RCC 7860 (cell line): ENCODE data around the gene C10orf67.
"Not testable (repeated sequence)": the region's sequence is repeated elsewhere in the genome, so short reads cannot be mapped to it uniquely, and the experiment has no call there.

ENCODE experiments used
- DNase-seq: peaks from one replicate; pipeline ENCODE4 v3.0.0-alpha.2; 2015; ENCODE audit warnings: low spot score
- FAIRE-seq: peaks from 2 replicates; lab custom pipeline; 2012; peaks lifted over from hg19 to GRCh38; lab: Jason Lieb, UNC

The C10orf67 gene

DNA sequence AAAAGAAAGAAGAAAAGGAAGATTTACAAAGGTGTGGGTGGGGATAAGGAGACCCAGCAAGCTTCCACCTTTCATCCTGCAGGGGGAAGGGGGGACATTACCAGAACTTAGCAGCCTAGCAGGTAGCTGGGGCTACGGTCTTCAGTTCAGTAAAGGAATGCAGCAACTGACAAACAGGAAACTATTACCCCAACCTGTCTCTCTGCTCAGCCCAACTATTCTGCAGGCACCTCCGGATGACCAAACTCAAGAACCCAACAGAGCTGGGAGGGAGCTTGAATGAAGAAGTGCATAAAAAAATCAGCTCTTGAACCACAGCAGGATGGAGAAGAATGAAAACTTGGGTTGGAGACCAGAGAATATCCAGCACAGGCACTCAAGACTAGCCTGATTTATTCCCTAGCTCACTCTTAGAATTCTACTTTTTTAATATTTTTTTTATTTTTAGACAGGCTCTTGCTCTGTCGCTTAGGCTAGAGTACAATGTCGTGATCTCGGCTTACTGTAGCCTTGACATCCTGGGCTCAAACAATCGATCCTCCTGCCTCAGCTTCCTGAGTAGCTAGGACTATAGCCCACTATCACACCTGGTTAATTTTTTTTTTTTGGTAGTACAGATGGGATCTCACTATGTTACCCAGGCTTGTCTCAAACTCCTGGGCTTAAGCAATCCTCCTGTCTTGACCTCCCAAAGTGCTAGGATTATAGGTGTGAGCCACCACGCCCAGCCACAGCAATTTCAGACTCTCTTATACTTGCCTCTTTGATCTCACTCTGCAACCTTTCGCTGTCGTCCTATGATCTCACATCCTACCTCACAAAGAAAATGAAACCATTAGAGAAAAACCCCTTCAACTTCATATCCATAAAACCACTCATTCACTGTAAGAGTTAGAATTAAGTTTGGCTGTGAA is 18.5 kb upstream of the C10orf67 start:
- no peak for FAIRE-seq
- DNase-seq, result no peak

DNA sequence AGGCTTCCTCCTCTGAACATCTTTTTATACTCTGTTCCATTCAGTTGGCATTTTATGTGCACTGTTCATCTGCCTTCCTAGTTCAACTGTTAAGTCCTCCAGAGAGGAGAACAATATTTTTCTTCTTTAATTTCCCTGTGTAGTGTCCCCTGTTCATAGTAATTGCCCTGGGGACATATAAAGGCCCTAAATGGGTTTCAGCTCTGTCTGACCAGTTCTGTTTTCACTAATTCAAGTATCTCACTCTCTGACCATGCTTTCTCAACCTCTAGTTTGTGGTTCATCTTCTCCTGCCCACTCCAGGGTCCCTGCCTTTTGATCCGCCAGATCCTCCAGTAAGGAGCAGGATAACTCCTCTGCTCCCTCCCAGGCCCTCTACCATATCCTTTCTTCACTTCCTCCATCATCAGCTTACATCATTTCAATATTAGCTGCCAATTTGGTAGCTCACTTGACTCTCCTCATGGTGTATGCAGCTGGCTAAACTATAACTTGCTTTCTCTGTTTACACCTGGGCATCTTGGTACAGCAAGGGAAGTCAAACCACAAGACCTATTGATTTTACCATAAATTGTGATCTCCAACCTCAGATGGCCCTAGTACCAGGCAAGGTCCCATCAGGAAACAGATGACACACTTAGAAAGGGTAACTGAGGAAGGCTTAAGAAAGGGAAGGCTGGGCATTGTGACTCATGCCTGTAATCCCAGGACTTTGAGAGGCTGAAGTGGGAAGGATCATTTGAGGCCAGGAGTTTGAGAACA is 17.7 kb upstream of the C10orf67 start:
- FAIRE-seq (no peak), DNase-seq (no peak)

DNA sequence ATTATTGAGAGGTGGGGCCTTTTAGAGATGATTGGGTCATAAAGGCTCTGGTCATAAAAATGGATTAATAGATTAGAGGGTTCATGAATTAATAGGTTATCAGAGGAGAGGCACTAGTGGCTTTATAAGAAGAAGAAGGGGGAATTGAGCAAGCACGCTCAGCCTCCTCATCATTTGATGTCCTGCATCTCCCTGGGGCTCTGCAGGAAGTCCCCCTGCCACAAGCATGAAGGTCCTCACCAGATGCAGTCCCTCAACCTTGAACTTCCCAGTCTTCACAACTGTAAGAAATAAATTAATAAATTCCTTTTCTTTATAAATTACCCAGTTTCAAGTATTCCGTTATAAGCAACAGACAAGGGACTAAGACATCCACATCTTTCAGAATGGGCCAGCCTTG is 17.1 kb upstream of the C10orf67 start:
- FAIRE-seq (no peak), DNase-seq (no peak)

DNA sequence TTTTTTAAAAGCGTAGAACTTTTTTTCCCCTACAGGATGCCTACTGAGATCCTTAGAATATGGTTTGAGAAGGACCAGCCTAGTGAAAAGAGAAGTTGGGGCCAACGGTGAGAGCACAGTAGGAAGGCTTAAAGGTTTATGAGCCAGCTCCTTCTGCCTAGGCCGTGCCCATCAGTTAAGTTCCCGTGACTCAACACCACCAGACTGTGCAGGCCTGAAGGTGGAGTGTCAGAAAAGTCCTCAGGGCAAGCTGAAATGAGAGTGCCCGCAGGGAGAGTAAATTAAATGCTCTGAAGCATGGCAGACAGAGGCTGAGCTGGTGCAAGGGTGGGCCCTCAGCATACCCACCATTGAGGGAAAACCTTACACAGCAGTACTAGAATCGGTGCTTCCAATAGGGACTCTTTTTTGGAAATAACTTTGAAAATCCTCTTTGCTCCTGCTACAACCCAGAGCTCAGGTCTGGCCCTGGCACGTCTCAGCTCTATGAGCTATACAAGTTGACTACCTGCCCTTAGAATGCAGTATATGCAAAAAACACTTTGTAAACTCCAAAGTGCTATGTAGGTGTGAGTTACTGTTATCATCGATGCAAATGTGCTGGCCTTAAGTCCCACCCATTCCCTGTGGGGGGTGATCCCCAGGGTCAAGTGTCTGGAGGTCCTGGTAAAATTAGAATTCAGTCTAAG is 15.2 kb upstream of the C10orf67 start:
- DNase-seq (no peak), FAIRE-seq (no peak)

DNA sequence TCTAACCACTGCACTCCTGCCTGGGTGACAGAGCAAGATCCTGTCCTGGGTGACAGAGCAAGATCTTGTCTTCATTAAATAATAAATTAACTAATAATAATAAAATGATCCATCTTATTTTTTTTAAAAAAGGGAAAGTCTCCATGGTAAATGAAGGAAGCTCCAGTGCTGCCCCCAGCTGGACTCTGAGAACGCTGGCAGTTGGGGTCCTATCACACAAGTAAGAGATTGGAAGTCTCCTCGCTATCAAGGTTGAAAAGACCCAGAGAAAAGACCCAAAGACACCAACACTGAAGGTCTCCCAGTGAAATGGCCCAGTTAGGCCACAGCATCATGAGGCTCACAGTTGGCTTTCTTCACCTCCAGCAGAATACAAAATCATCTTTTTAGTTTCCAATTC is 13.8 kb upstream of the C10orf67 start:
- DNase-seq (no peak), FAIRE-seq (no peak)

DNA sequence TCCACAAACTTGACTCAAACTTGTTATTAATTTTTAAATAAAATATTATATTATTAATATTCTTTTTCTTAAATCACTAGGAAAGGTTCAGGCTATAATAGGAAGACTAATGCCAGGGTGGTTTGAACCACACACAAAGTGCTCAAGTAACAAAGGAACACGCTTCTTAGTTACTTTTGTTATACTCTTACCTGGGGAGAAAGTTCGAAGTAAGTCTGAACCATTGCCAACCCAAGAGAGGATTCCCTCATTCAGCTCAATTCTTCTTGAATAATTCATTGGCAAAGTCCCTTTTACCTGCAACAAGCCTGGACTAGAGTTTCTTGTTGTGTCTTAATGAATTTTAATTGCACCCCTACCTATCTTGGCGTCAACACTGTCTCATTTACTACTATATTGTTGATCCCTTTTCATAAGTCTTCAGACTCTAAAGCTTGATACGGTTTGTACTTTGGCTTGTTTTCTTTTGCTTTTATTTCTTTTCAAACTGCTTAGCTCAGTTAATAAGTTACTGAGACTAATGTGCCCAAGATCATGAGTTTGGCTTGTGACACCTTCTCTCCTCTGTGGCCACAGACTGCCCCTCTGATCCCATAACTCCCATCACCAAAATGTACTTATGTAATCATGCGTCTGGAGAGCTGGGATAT is 10.2 kb upstream of the C10orf67 start:
- FAIRE-seq (no peak), DNase-seq (no peak)

DNA sequence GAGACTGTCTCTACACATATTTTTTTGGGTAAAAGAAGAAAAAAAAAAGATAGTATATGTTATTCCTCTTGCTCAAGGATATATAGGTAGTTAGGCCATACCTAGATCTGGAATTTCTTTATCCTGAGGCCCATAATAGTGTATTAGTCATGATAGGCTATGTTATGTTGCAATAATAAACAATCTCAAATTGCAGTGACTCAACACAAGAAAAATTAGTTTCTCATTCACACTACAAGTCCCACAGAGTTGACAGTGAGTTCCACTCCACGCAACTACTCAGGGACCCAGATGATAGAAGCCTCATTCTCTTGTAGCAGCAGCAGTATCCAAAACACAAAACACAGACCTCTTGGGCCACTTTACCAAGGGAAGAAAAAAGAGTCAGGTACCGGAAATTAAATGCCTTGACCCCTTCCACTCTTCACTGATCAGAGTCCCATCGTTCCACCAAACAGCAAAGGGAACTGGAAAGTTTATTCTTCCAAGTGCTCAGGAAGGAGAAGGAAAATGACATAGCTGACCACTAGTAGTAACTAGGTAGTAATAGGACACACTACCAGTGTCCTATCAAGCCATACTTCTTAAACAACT is 7.4 kb upstream of the C10orf67 start:
- FAIRE-seq (no peak), DNase-seq (no peak)

DNA sequence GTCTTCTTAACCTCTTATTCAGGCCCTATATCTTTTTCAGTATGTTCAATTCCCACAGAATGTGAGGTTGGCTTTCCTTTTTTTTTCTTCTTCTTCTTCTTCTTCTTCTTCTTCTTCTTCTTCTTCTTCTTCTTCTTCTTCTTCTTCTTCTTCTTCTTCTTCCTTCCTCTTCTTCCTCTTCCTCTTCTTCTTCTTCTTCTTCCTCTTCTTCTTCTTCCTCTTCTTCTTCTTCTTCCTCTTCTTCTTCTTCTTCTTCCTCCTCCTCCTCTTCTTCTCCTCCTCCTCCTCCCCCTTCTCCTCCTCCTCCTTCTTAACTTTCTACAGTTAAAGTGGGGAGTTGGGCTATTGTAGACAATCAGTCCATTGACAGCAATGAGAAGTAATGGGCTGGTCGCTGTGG is 6.1 kb upstream of the C10orf67 start:
- not testable (repeated sequence) for FAIRE-seq, DNase-seq

DNA sequence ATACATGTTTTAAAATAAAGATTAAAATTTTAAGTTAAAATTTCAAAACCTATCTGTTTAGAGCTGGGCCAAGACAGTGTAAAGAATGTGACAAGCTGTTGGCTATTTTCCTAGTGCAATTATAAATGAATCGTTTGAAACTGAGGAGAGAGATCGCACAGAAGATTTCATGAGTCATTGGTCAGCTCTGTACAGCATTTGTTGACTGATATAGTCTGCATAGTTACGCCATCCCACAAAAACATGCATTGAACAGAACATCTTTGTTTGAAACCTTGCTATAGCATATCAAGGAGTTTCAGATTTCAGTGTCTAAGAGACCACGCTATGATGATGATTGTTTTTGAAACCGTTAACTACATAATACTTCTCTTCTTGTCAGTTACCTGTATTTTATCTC is 1.3 kb upstream of the C10orf67 start:
- DNase-seq (peak; percentile 82), FAIRE-seq (peak; percentile 84)

DNA sequence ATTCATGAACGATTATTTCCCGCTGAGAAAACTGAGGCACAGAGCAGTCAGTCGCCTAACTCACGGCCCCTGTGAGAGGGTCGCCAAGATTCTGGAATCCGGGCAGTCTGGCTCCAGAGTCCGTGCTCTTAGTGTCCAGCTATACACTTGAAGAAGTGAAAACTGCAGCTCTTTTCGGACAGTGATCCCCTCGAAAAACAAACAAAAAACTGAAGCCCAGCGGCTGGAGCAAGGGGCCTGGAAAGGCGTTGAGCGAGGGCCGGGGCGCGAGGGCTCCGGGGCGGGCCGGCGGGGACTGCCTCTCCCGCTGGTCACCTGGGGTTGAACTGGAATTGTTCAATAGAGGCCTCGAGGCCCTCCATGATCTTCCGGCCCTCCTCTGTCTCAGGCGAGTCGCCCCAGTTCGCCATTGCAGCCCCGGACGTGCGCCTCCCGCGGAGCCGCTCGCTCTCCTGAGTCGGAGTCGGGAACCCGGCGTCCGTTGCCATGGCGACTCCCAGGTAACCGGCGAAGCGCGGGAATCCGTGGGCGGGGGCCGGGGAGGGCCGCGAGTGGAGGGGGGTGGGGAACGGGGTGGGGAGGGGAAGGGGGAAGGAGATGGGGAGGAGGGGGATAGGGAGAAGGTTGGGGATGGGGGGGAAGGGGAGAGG is 881 bp downstream of the C10orf67 start:
- no peak for FAIRE-seq
- no peak for DNase-seq

DNA sequence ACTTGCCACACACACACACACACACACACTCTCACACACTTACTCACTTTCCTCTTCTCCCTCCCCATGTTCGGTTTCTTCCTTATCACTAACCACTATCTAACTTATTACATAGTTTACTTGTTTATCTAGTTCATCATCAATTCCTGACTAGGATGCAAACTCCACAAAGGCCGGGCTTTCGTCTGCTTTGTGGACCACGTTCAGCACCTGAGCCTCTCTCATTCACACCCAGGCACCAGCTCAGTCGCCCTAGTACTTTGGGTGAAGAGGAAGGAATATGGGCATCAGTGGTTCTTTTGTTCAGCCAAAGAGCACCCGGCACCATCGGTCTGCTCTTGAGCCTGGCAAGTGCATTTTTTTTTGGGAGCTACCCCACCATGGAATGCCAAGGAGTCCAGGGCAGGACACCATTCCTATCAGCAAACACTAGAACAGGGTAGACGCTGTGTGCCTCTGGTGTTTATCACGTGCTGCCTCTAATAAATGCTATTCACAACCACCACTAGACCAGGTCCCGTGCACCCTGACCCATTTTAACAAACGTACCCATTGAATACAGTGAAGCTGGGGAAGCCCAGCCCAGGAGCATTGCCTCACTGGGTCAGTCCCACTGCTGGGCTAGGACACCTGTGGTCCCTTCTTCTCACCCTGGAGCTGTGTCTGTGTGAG is 2.2 kb downstream of the C10orf67 start:
- no peak for FAIRE-seq
- DNase-seq, result no peak

DNA sequence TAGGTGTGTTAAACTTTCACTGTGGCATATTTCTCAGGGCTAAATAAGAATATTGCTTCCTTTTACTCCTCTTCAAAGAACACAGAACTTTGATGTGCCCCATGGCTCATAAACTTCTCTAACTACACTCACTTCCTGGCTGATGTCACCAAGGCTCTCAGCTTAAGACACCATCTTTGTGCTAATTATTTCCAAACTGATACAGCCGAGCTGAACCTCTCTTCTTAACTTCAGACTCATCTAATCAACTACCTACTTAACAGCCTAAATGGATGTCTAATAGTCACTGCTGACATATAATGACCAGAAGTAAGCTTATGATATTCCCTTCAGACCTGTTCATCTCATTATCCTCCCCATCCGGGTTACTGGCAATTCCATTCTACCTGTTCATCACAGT is 3.6 kb downstream of the C10orf67 start:
- DNase-seq (peak; percentile 56), FAIRE-seq (no peak)

DNA sequence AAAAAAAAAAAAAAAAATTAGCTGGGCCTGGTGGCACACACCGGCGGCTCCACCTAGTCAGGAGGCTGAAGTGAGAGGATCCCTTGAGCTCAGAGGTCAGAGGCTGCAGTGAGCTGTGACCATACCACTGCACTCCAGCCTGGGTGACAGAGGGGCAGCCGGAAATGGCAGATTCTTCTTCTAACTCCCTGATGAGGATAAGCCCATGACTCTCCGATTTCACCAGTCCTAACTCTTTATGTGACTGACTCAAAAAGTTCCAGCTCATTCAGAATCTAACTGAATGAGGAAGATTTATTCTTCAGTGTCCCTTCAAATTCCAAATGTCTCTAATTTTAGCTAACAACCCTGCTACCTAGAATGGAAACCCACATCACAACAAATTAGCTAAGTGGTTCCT is 4.2 kb downstream of the C10orf67 start:
- FAIRE-seq, result no peak

DNA sequence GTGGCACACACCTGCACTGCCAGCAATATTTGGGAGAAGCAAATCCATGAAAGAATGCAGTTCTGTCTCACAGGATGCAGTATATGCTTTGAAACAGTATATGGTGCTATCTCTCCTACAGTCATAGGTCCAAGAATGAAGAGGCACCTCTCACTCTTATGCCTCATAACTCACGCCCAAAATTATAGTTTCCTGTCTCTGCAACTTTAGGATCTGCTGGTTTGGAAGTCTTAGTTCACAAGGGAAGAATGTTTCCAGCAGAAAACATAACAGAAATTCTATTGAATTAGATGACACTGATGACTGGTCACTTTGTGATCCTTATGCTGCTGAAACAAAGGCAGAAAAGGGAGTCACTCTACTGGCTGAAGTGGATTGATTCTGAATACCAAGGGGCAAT is 5.7 kb downstream of the C10orf67 start:
- DNase-seq (peak; percentile 33), FAIRE-seq (no peak)

More for the DNA sequence above, 4.2 kb downstream of the C10orf67 start:
- DNase-seq, result peak; percentile 37

DNA sequence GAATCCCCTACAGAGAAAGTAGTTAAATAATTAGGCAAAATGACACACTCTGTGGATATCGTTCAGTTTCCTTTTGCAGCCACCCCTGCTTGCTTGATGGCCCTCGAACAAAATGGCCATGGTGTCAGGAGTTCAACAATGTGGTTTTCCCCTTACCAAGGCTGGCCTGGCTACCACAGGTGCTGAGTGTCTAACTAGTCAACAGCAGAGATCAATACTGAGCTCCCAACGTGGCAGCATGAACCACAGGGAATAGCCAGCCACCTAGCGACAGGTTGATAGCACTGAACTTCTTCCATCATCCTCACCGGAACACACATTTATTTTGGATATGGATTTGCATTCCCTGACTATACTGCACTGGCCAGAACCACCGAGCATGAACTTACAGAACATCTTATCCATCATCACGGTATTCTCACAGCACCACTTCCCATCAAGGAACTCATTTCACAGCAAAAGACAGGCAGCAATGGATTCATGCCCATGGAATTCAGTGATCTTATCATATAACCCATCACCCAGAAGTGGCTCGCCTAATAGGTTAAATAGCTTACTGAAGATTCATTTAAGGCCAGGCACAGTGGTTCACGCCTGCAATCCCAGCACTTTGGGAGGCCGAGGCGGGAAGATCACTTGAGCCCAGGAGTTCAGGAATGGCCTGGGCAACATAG is 6.3 kb downstream of the C10orf67 start:
- peak; percentile 91 for DNase-seq
- FAIRE-seq, result peak; percentile 75

DNA sequence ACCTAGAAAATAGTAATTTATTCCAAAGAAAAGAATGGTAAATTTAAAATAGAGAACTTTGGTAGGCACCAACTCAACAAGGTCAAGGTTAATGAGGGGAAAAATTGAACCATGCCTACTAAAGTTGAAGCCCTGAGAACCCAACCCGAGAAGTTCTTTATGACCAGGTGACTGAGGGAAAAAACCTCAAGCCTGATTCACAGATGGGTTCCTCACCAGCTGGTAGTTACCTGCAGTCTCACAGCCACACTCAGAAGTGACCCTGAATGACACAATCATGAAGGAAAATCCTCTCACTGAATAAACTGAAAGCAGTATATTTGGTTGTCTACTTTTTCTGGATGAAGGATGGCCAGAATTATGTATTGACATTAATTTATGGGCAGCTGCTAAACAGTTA is 7.0 kb downstream of the C10orf67 start:
- FAIRE-seq (no peak), DNase-seq (no peak)

DNA sequence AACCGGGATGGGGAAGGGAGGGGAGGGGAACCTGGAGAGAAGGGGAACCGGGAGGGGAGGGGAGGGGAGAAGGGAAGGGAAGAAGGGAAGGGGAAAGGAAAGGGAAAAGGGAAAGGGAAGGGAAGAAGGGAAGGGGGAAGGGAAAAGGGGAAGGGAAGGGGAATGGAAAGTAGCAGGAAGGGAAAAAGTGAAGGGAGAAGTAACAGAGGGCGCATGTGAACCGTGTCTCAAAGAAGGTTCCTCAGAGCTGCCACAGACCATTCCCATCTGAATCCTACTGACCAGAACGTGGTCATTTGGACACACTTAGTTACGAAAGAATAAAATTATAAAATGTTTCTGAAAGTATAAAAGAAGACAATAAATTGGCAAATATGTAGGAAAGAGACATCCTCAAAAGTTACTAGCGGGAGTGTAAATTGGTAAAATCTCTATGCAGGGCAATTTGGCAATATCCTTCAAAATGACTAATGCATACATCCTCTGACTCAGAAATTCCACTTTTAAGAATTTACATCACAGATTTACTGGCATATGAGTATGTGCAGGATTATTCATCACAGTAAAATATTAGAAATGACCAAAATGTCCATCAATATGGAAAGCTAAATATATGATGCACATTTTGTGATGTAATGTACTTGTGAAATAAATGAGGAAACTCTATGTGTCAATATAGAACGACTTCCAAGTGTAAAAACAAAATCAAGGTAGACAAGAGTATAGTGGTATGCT is 12.9 kb downstream of the C10orf67 start:
- DNase-seq (peak; percentile 68), FAIRE-seq (peak; percentile 80)

DNA sequence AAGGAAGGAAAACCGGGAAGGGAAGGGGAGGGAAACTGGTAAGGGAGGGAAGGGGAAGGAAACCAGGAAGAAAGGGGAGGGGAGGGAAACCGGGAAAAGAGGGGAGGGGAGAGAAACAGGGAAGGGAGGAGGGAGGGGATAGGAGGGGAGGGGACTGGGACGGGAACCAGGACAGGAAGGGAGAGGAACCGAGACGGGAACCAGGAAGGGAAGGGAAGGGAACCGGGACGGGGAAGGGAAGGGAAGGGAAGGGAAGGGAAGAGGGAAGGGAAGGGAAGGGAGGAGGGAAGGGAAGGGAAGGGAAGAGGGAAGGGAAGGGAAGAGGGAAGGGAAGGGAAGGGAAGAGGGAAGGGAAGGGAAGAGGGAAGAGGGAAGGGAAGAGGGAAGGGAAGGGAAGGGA is 13.6 kb downstream of the C10orf67 start:
- FAIRE-seq, result no peak
- DNase-seq, result no peak
